ENCODE measurements around the gene OR1A1.
"Not testable (repeated sequence)": the region's sequence is repeated elsewhere in the genome, so short reads cannot be mapped to it uniquely, and the experiment has no call there.

DNA sequence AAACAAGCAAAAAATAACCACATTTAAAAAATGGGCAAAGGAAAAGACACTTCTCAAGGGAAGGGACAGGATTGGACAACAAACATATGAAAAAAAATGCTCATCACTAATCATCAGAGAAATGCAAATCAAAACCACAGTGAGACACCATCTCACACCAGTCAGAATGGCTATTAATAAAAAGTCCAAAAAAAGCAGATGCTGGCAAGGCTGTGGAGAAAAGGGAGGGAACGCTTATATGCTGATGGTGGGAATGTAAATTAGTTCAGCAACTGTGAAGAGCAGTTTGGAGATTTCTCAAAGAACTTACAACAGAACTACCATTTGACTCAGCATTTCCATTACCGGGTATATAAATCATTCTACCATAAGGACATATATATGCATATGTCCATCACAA, 41.5 kb downstream of the OR1A1 start:
- TF ChIP-seq, protein P1, sequence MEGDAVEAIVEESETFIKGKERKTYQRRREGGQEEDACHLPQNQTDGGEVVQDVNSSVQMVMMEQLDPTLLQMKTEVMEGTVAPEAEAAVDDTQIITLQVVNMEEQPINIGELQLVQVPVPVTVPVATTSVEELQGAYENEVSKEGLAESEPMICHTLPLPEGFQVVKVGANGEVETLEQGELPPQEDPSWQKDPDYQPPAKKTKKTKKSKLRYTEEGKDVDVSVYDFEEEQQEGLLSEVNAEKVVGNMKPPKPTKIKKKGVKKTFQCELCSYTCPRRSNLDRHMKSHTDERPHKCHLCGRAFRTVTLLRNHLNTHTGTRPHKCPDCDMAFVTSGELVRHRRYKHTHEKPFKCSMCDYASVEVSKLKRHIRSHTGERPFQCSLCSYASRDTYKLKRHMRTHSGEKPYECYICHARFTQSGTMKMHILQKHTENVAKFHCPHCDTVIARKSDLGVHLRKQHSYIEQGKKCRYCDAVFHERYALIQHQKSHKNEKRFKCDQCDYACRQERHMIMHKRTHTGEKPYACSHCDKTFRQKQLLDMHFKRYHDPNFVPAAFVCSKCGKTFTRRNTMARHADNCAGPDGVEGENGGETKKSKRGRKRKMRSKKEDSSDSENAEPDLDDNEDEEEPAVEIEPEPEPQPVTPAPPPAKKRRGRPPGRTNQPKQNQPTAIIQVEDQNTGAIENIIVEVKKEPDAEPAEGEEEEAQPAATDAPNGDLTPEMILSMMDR (IDR thresholded peaks at IDR 0.05; ENCODE audit: low read depth, low read length, poor library complexity, severe bottlenecking): not testable (repeated sequence)
- TF ChIP-seq EZH2phosphoT487 (IDR thresholded peaks at IDR 0.05; ENCODE audit: borderline replicate concordance, low read length): not testable (repeated sequence)

Measured in DOHH2 (cell line).